Body of pancreas (tissue), 4 donors: ENCODE measurements around the gene ADCY3. TPM values are rescaled to one million over a fixed set of nuclear protein-coding genes. Genes with fewer than 3 reads are reported as not detected.

Source experiments
- ATAC-seq: fragments of 150-250 bp; one replicate; pipeline ENCODE4 v1.9.1; 2016
- DNase-seq, 4 donors: peaks; one replicate each; pipeline ENCODE4 v3.0.0-alpha.2; 2019
- H3K27ac ChIP-seq, 4 donors: fragments of 200-600 bp; sonication (generic); 1 replicate in 3 of 4; 2 replicates in 1 of 4; pipeline versions ENCODE4 v1.5.1 to v1.6.1; 2016 to 2019; ENCODE audit warnings: mild to moderate bottlenecking in 1 of 4, mixed read lengths in 1 of 4, moderate library complexity in 1 of 4
- H3K27me3 ChIP-seq, 2 donors: fragments of 200-600 bp; sonication (generic); one replicate each; pipeline ENCODE4 v1.6.0; 2016; ENCODE audit warnings: mild to moderate bottlenecking in 1 of 2
- H3K36me3 ChIP-seq, 2 donors: fragments of 200-600 bp; sonication (generic); replicated peaks in 1 of 2; 2 replicates each; pipeline ENCODE4 v1.5.1; 2016; ENCODE audit warnings: low read depth in 2 of 2; ENCODE audit not compliant: insufficient read depth in 1 of 2
- H3K4me1 ChIP-seq: fragments of 200-600 bp; sonication (generic); one replicate; pipeline ENCODE4 v1.6.0; 2016
- H3K4me3 ChIP-seq, 2 donors: fragments of 200-600 bp; sonication (generic); 1 replicate in 1 of 2; 2 replicates in 1 of 2; pipeline ENCODE4 v1.5.1; 2016 to 2019
- H3K9me3 ChIP-seq, 3 donors: fragments of 200-600 bp; sonication (generic); 1 replicate in 2 of 3; 2 replicates in 1 of 3; pipeline ENCODE4 v1.5.1; 2016
- POLR2A ChIP-seq, 3 donors: fragments of 450-650 bp; IDR thresholded peaks; one replicate each; pipeline ENCODE4 v1.6.1; 2016; ENCODE audit warnings: antibody characterized with exemption in 3 of 3, mild to moderate bottlenecking in 2 of 3
- WGBS, 2 donors: methylation state at CpG; one replicate each; pipeline ENCODE4 v1.1.5; 2017; 5-methylcytosine and 5-hydroxymethylcytosine counted together
- intact Hi-C: fragments of 100-400 bp; cut with DNase I; formaldehyde crosslinking; loops from one replicate; pipeline ENCODE4 v1.15.1; 2023
- total RNA-seq, 2 donors: library from RNA; depleted of rRNA; stranded (reverse); fragments of >200 nt; gene quantifications; one replicate each; pipeline ENCODE4 v1.1.0, GENCODE V29; 2016
- TF ChIP-seq, protein P1 (sequence below), 7 experiments: fragments of 450-650 bp in 4 of 7; fragments of 200-600 bp in 3 of 7; sonication (generic) in 3 of 7; IDR thresholded peaks; one replicate each; pipeline ENCODE4 v1.5.1; 2016 to 2019; ENCODE audit warnings: antibody characterized with exemption in 7 of 7

The ADCY3 gene
- total RNA-seq, 2 donors from 2014 or later, result 17.1 to 63.9 TPM

DNA sequence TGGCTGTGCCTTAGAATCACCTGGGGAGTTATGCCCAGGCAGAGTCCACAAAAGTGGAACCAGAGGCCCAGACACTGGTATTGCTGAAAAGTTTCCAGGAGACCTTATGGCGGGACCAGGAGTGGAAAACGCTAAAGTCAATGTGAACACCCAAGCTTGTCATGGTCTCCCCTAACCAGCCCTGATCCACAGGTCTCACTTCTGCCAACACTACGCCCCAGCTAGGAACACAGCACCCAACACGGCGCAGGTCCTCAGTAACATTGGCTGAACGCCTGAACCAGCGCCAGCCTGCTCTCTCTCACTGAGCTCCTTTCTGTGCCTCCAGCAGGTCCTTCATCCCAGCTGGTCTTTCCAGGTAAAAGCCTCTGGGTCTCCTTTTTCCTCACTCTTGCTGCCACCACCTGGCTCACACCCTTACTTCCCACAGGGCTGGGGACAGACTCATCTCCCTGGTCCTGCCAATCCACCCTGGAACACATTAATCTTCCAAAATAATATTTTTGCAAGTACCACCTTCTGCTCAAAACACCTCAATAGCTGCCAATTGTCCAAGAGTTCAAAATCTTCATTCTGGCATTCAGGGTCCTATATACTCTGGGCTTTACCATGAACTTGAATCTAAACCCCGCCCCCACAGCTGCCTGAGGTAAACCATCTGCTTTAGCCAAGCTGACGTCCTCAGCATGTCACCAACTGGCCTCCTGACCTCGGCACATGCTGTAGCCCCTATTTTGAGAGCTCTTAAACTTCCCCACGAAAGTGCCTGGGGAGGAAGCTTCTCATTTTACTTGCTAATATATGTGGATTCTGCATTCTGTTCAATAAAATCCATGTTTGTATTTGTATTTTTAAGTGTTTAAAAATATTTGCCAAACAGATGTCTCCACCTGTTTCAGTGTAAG is 34.6 kb downstream of the ADCY3 start:
- peak in 1 of 4 donors; percentile 34 for DNase-seq
- H3K9me3 ChIP-seq, result no peaks in the 10 kb centered on the region
- 81 to 89% methylated on average over 11 of the region's 11 CpGs for WGBS, 2 donors
- H3K4me3 ChIP-seq, result no peak overlapping the region
- no peak overlapping the region for H3K27ac ChIP-seq
- H3K4me1 ChIP-seq, result peaks cover 5% of the 10 kb centered on the region
- no peak for ATAC-seq
- no peaks in the 10 kb centered on the region for H3K27me3 ChIP-seq
- no peak for TF ChIP-seq POLR2A (IDR thresholded peaks at IDR 0.05)
- TF ChIP-seq, protein P1, sequence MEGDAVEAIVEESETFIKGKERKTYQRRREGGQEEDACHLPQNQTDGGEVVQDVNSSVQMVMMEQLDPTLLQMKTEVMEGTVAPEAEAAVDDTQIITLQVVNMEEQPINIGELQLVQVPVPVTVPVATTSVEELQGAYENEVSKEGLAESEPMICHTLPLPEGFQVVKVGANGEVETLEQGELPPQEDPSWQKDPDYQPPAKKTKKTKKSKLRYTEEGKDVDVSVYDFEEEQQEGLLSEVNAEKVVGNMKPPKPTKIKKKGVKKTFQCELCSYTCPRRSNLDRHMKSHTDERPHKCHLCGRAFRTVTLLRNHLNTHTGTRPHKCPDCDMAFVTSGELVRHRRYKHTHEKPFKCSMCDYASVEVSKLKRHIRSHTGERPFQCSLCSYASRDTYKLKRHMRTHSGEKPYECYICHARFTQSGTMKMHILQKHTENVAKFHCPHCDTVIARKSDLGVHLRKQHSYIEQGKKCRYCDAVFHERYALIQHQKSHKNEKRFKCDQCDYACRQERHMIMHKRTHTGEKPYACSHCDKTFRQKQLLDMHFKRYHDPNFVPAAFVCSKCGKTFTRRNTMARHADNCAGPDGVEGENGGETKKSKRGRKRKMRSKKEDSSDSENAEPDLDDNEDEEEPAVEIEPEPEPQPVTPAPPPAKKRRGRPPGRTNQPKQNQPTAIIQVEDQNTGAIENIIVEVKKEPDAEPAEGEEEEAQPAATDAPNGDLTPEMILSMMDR (IDR thresholded peaks at IDR 0.05), result no peak
- intact Hi-C loops, result no loop called here
- H3K36me3 ChIP-seq, result no peaks in the 10 kb centered on the region

DNA sequence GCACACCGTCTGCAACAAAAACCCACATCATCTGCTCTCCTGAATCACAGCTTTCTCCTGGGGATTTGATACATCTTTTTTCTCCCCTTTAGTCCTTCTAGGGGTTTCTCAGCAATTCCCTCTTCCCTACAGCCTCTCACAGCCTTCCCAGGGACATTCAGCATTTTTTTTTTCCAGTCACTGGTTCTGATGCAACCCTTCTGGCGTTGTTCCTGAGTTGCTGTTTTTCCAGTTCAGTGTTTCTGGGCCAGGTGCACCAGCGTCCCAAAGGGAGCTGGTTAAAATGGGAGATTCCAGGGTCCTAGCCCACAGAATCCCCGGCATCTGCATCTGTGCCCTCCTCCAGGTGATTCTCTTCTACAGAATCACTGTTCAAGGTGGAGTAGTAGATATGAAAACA is 36.1 kb downstream of the ADCY3 start:
- ATAC-seq (peak; percentile 42), DNase-seq (peak in 3 of 4 donors; percentile 30 to 37 (median 36))
- H3K27me3 ChIP-seq, result no peaks in the 10 kb centered on the region
- TF ChIP-seq, protein P1 (IDR thresholded peaks at IDR 0.05), result no peak
- TF ChIP-seq POLR2A (IDR thresholded peaks at IDR 0.05), result no peak
- intact Hi-C loops, result no loop called here
- no peak overlapping the region for H3K4me3 ChIP-seq
- no peaks in the 10 kb centered on the region for H3K9me3 ChIP-seq
- H3K36me3 ChIP-seq, result no peaks in the 10 kb centered on the region
- H3K4me1 ChIP-seq, result peaks cover 5% of the 10 kb centered on the region
- no peak overlapping the region for H3K27ac ChIP-seq
- WGBS, 2 donors, result 30 to 44% methylated on average over 4 of the region's 4 CpGs

DNA sequence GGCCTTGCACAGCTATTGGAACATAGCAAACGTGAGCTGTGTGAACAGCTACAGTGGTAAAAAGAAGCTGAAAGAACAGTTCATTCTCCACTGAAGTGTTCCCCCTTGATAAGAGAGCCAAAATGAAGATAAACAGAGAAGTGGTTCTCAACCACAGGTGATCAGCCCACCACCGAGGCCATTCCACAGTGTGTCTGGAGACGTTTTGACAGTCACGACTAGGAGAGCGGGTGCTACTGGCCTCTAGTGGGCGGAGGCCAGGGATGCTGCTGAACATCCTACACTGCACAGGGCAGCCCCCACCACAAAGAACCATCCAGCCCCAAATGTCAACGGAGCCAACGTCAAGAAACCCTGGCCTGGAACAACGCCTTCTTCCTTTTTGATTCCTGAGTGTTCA is 38.4 kb downstream of the ADCY3 start:
- H3K27me3 ChIP-seq, result no peaks in the 10 kb centered on the region
- DNase-seq, result no peak
- no peak overlapping the region for H3K4me3 ChIP-seq
- WGBS, 2 donors, result 91 to 92% methylated on average over 9 of the region's 9 CpGs
- TF ChIP-seq POLR2A (IDR thresholded peaks at IDR 0.05), result no peak
- TF ChIP-seq, protein P1 (IDR thresholded peaks at IDR 0.05), result no peak
- H3K9me3 ChIP-seq, result no peaks in the 10 kb centered on the region
- H3K36me3 ChIP-seq, result no peaks in the 10 kb centered on the region
- intact Hi-C loops, result no loop called here
- H3K27ac ChIP-seq, result no peak overlapping the region
- peaks cover 5% of the 10 kb centered on the region for H3K4me1 ChIP-seq
- ATAC-seq, result no peak

DNA sequence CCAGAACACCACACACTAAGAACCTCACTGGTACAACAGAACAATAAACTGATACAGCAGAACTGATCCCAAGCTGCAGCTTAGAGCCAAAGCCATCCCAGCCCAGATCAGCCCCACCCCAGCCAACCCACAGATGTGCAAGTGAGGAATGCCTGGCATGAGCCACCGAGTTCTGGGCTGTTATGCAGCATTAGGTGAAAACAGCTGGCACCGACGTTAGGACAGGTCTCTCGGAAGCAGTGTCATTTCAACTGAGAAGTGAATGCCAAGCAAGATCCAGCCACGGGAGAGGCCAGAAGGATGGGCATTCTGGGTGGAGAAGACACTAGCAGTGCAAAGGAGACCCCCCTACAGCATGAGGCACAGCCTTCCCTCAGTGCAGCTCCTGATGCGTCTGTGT is 38.9 kb downstream of the ADCY3 start:
- no peak for TF ChIP-seq POLR2A (IDR thresholded peaks at IDR 0.05)
- TF ChIP-seq, protein P1 (IDR thresholded peaks at IDR 0.05), result no peak
- intact Hi-C loops, result no loop called here

More for the DNA sequence above, 38.9 kb downstream of the ADCY3 start:
- H3K4me1 ChIP-seq, result peaks cover 5% of the 10 kb centered on the region
- H3K27me3 ChIP-seq, result no peaks in the 10 kb centered on the region
- DNase-seq (no peak), ATAC-seq (no peak)
- H3K4me3 ChIP-seq, result no peak overlapping the region
- H3K36me3 ChIP-seq, result no peaks in the 10 kb centered on the region
- no peaks in the 10 kb centered on the region for H3K9me3 ChIP-seq
- no peak overlapping the region for H3K27ac ChIP-seq
- 90 to 93% methylated on average over 2 to 6 of the region's 6 CpGs for WGBS, 2 donors
